RPMI7951 (cell line): ENCODE measurements around the gene ITGB6. TPM values are rescaled to one million over a fixed set of nuclear protein-coding genes. Genes with fewer than 3 reads are reported as not detected.

Source experiments
- DNase-seq: peaks from one replicate; pipeline ENCODE4 v3.0.0-alpha.2; 2012; ENCODE audit warnings: low read depth
- total RNA-seq: library from RNA; depleted of rRNA; stranded (reverse); fragments of >200 nt; shearing (Covaris generic); gene quantifications from 2 replicates; pipeline ENCODE4 v1.2.3, GENCODE V29; 2014; rRNA removed

ITGB6 gene
- total RNA-seq, 1 experiment from 2014 or later = 0.36 TPM

GRCh38 chr2:160051371-160051800, 148.7 kb downstream of the ITGB6 start:
- DNase-seq = no peak

GRCh38 chr2:160050147-160050546, 149.9 kb downstream of the ITGB6 start:
- DNase-seq = no peak

Other genes with a start within 250 kb of the ITGB6 start
- 6.9 and 7.6 TPM in 2 replicates for gene PLA2R1, start 137.7 kb downstream of the ITGB6 start, total RNA-seq